HG02981 (cell line): ENCODE measurements around the gene WDR82.
A peak's percentile ranks its signal among the peaks of the same experiment; 100 is the strongest.

ENCODE experiments used
- ATAC-seq: cut with Tn5 transposase; IDR thresholded peaks from one replicate; pipeline ENCODE4 v1.9.1; 2021; ENCODE audit warnings: mild to moderate bottlenecking, moderate library complexity; ENCODE audit not compliant: unreplicated experiment

Gene WDR82

GRCh38 chr3:52278510-52279069 is at the start of gene WDR82:
WDR82 (minus strand) TSS chr3:52278649; CDS start chr3:52278361, 288 bp downstream.
- peak; percentile 85 for ATAC-seq

- ATAC-seq: no peak
Observed at GRCh38 chr3:52327486-52328290, 49.2 kb upstream of the WDR82 start.

- no peak for ATAC-seq
Observed at GRCh38 chr3:52326976-52327375, 48.5 kb upstream of the WDR82 start.

GRCh38 chr3:52325686-52326085 is 47.2 kb upstream of the WDR82 start:
- no peak for ATAC-seq

- ATAC-seq: no peak
Observed at GRCh38 chr3:52324676-52325075, 46.2 kb upstream of the WDR82 start.

GRCh38 chr3:52323526-52324295 is 45.3 kb upstream of the WDR82 start:
- ATAC-seq: no peak

- ATAC-seq: no peak
Observed at GRCh38 chr3:52322466-52322865, 44.0 kb upstream of the WDR82 start.

GRCh38 chr3:52321481-52321880 is 43.0 kb upstream of the WDR82 start:
- ATAC-seq: no peak

- ATAC-seq: no peak
Observed at GRCh38 chr3:52319921-52320595, 41.6 kb upstream of the WDR82 start.

GRCh38 chr3:52318186-52318816 is 39.9 kb upstream of the WDR82 start:
- ATAC-seq: no peak

- peak; percentile 49 for ATAC-seq
Observed at GRCh38 chr3:52317208-52318000, 39.0 kb upstream of the WDR82 start.

GRCh38 chr3:52315977-52316764 is 37.7 kb upstream of the WDR82 start, which contains the start of gene DNAH1:
DNAH1 (plus strand) TSS chr3:52316319; CDS start chr3:52322443, 6,124 bp downstream.
- ATAC-seq: no peak

GRCh38 chr3:52315006-52315405 is 36.6 kb upstream of the WDR82 start:
- ATAC-seq: no peak

GRCh38 chr3:52314489-52314888 is 36.0 kb upstream of the WDR82 start:
- ATAC-seq: no peak

GRCh38 chr3:52313774-52314188 is 35.3 kb upstream of the WDR82 start:
- ATAC-seq: peak; percentile 91

- ATAC-seq: peak; percentile 5
Observed at GRCh38 chr3:52313188-52313773, 34.8 kb upstream of the WDR82 start.

- ATAC-seq: no peak
Observed at GRCh38 chr3:52311576-52312119, 33.2 kb upstream of the WDR82 start.

- ATAC-seq: peak; percentile 38
Observed at GRCh38 chr3:52310861-52311575, 32.6 kb upstream of the WDR82 start.
